Stimulated activated CD8-positive, alpha-beta memory T cell treated with anti-CD3 and anti-CD28 coated beads, Interleukin-7, amount 100 ng/mL, for 48 hours (primary cell): Measurements from ENCODE around the gene SGCD.
"Not testable (repeated sequence)": the region's sequence is repeated elsewhere in the genome, so short reads cannot be mapped to it uniquely, and the experiment has no call there.

ENCODE experiments used
- DNase-seq, 2 donors: peaks; one replicate each; pipeline ENCODE4 v3.0.0-alpha.2; 2020; ENCODE audit warnings: low read depth in 1 of 2; ENCODE audit errors: extremely low read depth in 1 of 2

Gene SGCD

DNA sequence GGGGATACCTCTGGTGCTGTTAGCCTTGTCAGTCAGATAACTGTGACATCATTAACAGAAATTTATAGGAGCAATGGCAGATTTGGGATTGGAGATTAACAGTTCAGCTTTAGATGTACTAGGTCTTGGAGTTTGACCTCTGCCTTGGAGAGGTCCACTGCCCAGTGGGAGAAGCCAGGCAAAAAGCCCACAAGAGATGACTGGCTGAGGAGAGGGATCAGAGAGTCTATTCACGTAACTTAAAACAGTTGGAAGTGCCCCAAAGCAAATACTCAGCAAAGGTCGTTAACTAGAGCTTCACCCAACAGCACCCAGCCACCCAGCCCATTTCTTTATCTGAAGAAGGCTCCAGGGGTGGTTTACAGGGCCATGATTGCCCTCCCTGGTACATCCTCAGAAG lies 290.5 kb downstream of the SGCD start:
- DNase-seq = no peak

DNA sequence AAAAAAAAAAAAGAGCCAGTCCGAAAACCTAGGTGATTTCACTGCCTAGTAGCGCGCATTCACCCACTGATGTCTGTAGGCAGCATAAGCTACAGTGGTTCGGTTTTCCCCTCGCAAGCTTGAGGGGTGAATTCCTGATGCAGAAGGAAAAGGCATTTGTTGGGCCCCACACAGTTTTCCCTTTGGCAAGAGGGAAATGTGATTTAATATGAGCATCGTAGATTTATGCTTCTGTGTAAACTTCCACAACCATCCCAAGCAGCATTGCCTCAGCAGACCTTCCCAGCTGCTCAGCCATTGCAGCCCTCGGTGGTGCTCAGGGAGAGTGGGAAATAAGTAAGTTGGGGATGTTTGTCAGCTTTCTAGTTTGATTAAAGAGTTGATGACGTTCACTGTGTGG lies 291.6 kb downstream of the SGCD start:
- no peak for DNase-seq

DNA sequence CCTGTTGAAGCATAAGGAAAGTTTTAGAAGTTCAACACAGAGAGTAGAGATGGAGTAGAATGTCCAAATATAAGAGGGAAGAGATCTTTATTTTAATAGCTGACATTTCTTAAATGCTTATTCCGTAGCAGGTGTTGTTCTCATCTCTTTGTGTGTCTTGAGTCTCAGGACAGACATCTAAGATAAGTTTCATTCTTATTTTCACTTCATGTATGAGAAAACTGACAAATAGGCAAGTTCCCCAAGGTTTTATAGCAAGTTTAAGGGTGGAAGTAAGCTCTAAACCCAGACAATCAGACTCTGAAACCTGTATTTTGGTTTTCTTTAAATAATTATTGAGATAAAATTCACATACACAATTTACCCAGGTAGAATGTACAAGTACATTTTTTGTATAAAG lies 294.8 kb downstream of the SGCD start:
- DNase-seq = no peak

DNA sequence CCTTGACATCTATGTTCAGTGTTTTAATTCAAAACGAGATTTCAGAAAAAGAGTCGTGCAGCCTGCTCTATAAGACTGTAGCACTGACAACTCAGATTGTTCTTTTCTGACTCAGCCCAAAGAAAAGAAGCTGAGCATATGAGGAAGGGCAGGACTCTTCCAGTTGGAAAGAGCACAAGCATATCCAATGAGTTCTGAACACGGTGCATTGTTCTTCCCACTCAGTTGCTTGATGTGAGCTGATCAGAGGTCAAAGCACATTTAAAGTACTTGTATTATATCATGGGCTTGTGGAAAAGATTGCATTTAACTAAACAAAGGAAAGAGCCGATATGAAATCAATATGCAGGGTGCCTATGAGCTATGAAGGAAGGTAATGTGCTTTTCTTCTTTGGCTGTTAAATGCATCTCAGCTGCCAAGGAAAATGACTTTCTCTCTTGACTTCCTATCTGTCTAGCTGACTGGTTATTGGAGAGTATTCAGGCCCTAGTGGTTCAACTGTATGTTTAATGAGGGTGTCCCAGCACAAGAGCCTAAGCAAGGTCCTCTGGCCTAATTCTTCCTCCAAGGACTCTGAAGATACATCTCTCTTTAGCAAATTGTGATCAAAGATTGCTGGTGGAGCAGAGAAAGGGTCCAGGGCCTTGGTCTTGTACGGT lies 296.5 kb downstream of the SGCD start:
- DNase-seq = no peak

DNA sequence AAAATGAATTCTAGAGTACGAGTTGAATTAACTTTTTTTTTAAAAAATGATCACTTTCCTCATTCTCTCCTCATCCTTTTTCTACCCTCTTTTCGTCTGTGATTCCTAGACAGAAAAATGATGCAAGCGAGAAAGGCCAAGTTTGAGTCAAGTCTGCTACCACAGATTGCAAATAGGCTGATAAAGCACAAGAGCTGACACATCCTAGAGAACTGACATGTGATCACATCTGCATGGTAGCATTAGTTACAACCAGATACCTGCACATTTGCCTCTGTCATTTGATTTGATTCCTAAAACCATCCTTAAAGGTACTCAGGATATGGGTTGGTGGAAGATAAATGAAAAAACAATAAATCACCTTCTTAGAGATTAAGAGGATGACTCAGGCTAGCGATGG lies 297.7 kb downstream of the SGCD start:
- no peak for DNase-seq

DNA sequence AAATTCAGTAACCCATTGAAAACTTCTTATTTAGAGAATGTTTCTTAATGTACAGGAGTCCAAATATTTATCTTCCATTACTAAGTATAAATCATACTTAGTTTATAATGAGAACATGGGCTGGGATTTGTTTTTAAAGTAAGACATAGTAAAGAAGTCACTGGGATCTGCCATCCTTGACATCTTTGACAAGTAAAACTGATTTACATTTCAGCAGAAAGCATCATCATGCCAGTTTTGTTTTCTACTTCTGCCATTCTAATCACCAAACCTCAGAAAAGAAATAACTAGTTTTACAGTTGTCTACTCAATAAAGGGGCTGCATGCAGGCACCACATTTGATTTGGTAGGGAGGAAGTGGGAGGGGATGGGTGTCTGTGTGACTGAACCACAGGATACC lies 301.5 kb downstream of the SGCD start:
- DNase-seq = no peak

DNA sequence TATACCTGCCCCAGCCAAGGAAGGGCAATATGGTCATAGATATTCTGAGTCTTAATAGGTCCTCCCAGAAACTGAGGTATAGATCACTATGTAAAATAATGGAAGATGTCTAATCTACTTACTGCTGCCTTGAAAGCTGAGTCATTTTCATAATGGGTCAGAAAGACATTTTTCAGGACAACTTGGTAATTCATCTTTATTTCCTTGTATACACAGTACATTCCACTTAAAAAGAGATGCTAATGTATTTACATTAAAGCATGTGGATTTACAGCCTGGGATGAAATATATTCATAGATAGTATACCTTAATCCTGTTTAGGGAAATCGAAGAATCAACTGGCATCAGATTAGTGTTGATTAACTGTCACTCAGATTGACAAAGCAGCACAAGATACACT lies 304.0 kb downstream of the SGCD start:
- DNase-seq = no peak

DNA sequence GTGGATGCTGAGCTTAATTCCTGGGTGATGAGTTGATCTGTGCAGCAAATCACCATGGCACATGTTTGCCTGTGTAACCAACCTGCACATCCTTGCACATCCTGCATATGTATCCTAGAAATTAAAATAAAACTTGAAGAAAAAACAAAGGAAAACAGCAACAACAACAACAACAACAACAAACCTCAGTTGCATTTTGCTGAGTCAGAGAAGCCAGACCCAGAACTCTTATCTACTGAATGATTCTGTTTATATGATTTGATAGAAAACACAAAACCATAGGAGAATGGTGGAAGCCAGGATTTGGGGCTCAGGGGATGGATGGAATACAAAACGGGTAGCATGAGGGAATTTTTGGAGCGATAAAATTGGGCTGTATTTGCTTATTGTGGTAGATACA lies 307.3 kb downstream of the SGCD start:
- no peak for DNase-seq

DNA sequence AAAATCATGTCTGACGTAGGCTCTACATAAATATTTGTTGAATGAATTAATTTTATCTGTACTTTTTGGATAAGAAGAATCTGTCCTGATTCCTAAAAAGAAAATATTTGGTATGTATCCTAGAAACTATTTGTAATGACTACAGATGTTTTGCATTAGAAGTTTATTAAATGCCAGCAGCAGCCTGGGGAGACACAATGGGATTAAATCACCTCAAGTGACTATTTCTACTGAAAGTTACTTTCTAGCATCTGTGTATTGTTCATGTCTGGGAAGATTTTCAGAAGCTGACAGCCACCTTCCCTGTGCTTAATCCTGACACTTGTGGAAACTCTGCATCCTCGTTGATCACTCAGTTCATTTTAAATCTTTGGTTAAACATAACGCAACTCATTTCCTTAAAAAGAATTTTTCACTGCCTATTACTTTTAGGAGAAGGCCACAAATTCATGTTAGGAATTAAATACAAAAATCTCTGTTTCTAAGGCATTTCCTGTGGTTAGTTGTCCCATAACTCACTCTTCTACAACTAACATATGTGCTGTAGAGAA lies 313.8 kb downstream of the SGCD start:
- no peak for DNase-seq

DNA sequence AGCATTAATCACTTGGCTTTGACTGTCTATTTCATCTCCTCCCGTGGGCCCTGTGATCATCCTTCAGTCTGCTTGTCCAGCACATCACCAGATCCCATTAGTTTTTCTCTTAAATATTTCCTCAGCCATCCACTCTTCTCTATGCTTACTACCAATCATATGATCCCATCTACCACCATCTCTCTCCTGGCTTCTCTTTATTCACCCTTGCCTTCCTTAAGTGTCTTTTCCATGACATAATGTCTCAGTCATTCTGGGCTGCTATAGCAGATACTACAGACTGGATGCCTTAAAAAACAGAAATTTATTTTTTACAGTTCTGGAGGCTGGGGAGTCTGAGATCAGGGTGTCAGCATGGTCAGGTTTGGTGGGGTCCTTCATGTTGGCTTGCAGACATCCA lies 314.7 kb downstream of the SGCD start:
- no peak for DNase-seq

DNA sequence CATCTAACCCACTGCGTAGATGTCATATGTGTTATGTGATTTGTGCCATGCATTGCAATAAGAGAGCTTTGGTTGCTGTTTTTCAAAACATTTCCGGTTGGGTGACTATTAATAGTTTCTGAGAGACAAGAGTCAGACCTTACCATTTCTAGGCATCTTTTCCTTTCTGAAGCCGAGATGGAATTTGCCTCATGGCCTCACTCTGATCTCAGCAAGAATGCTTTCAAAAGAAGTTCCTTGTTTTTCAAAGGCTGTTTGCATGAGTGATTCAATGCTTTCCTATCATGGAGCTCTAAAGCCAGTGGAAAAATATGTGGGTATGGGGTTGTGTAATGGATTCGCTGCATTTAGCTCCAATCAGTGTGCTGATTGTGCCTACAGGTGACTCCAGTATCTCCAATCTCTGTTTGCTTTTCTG lies 320.1 kb downstream of the SGCD start:
- no peak for DNase-seq

DNA sequence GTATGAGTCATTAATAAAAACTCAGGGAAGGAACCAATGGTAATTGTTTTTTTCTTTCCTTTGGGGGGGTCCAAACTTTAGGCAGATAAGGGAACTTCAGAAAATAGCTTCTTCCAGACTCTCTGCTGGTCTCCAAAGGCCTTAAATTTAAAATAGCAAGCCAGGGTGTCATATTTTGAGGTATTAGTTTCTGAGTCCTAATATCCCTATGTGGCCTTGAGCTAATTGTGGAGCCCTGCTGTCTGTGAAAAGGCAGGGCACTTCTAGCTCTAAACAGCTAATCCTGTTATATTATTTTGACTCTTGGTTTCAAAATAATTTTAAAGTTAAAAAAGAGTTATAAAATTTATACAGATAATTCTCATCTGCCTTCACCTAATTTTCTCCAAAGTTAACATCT lies 327.5 kb downstream of the SGCD start:
- DNase-seq = no peak

DNA sequence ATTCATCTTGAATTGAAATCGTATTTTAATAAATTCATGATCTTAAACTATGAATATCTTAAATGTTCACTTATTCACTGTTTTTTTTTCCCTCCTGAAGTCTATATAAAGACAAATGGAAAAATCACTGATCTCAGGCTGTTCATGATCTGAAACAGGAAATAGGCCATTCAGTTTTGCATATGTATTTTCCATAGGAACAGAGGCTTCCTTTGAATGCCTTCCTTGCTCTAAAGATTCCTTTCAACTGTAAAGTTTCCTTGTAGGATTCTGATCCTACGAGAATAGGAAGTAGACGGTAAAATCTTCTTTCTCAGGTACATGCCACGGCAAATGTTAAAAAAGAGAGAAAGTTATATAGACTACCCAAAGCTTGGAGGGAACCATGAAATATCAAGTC lies 328.8 kb downstream of the SGCD start:
- DNase-seq = no peak

DNA sequence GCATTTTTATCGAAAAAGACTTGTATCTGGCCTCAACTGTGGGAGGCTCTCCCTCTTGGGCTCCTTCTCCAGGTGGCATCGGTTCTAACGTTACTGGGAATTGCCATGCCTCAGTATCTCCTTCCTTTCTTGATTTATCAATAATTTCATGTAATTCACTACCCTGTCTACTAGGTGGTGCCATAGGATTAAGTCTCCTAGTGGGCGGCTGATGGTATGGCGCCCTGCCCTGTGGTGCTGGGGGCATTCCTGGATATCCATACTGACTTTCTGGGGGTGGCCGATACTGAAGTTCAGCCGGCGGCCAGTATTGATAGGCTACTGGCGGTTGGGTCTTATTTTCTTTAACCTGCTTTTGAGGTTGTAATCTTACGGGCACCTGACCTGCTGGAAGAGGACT lies 337.9 kb downstream of the SGCD start:
- DNase-seq = not testable (repeated sequence)

DNA sequence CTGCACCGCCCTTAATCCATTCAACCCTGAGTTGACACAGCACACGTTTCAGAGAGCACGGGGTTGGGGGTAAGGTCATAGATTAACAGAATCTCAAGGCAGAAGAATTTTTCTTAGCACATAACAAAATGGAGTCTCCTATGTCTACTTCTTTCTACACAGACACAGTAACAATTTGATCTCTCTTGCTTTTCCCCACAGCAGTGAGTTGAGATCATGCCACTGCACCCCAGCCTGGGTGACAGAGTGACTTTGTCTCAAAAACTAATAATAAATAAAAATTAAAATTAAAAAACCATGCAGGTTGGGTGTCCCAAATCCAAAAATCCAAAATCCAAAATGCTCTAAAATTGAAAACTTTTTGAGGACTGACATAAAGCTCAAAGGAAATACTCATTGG lies 339.7 kb downstream of the SGCD start:
- not testable (repeated sequence) for DNase-seq

DNA sequence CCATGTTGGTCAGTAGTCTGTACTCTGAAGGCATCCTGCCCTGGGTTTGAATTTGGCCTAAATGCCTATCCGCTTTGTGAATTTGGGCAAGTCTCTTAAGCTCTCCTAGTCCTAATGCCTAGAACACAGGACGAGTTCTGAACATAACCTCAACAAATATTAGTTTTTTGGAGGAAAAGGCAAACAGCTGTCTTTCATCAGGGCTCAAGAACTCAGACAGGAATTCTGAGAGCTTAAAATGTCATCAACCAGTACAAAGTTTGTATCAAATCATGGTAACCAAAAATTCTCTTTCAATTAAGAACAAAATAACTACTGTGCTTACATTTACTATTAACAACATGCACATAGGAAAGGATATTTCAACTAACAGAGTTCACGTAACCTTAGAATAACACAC lies 340.7 kb downstream of the SGCD start:
- no peak for DNase-seq

DNA sequence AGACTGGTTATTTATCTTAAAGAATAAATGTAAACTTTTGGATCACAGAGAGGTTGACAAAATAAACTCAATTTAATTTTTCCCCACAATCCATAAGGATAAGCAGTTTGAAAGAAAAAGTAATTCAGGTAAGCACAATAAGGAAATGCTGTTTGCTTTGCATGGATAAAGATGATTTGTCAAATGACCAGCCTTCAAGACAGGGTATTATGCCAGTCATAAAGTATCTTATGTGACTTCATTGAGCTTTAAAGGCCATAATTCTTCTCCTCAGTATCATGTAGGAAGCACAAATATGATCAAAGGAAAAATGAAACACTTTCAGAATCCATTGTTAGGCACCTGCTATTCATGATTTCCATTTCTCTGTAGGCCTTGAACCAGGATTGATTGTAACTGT lies 342.5 kb downstream of the SGCD start:
- no peak for DNase-seq

DNA sequence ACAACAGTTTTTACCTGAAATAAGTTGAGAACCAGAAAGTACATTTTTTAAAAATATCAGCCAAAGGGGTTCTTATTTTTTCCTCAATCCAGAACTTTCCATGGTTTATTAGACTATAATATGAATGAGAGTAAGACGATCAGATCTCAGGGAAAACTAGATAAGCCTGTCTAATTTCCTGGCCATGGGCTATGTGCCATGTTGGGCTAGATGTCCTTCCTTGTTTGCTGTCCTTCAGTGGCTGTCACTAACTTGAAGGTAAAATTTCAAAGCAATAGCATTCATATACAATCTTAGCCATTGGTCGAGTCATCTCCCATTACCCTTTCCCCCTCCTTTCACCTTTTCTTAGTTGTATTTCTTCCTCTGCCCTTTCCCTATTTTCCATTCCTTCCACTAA lies 343.7 kb downstream of the SGCD start:
- no peak for DNase-seq

DNA sequence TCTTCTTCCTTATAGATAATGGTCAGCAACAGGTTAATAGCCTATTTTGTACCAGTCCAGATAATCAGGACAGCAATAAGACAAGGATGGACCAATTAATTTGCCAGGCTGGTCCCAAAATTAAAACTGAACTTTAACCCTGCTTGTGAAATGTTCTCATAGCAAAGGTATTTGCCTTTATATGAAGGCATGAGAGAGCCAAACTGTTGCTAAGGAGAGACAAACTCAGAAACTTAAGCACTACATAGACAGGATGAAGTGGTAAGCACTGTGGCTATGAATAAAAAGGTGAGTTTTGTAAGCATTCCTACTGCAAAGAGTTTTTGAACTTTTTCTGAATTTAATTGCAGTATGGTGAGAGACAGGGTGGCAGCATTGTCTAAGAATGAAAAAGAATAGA lies 348.4 kb downstream of the SGCD start:
- DNase-seq = no peak

DNA sequence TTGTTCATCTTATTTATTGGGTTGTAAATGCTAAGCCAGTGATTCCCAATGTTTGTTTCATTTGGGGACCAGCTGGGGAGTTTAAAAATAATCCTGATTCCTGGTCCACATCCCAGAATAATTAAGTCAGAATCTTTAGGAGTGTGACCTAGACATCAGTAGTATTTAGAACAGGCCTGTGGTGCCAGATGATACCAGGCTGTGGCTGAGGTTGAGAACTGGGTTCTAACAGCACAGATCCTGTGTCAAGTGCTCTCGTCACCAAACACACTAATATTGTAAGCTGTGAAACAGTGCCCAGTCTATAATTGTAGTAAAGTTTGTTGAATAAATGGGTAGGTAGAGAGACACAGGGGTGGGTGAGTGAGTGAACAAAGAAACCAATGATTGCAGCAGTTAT lies 351.0 kb downstream of the SGCD start:
- no peak for DNase-seq

DNA sequence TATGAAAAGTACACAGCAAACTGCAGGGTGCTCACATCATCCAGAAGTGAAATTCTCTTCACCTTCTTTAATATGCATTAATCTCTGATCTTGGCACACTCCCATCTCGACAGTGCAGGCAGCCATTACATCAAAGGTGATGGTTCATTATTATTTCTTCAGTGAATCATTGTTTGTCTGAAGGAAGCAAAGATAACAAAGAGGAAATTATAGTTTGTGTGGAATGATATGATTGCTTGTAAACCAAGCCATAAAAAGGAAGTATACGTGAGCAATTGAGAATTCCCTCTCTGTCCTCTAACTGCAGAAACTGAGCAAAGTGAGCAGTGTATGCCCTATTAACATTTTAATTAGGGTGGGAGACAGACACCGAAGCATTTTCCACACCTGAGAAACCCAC lies 351.5 kb downstream of the SGCD start:
- DNase-seq = no peak

DNA sequence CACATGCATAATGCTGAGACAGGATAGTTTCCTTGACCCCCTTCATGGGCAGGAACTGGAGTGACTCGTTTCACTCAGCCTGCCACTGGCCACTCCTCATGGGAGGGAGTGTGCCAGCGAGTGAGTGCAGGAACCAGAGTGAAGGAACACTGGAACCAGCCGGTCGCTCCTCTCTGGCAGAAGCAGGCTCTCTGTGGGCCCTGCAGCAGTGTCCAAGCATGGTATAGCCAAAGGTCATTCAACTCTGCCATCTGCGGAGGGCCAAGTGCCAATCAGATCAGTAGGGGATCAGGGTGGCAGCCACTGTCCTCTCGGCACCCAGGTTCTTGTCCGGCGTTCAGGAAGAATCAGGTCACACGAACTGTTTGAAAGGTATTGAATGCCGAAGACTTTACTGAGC lies 353.9 kb downstream of the SGCD start:
- DNase-seq = no peak

DNA sequence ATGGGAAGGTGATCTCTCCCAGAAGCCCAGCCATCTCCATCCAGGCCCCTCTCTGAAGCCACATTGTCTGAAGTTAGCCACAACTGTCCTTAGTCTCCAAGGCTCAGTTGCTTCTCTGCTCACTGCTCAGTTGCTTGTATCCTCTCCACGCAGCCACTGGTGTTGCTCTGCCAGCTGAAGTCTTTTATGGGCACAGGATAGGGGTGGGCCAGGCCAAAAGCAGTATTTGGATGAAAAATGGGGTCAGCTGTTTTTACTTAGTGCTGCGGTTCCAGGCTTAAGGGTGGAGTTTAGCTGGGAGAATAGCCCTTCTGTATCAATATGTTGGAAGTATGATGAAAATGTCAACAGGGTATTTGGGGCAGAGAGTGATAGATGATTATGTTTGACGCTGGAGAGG lies 354.3 kb downstream of the SGCD start:
- no peak for DNase-seq
